ENCODE data around the gene STK11IP. TPM values are rescaled to one million over a fixed set of nuclear protein-coding genes. Genes with fewer than 3 reads are reported as not detected.

The STK11IP gene
- total RNA-seq, 4 donors from 2014 or later: 33.9 to 77.0 (median 72.3) TPM

DNA sequence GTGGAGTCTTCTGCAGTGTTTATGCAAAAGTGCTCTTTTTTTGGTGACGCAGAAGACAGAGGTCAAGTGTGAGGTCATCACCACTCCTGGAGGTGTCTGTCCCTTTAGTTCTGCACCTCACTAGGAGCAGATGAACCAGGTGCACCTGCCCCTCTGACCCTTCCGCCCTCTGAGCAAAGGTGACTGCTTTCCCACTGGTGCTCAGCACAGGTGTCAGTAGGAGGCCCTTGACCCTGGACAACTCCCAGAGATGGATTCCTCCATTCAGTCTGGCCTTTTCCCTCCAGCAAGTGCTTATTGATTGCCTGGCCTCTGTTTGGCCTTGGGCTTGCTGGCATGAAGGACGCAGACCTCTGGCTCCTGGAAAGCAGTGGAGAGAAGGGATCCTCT is 21.1 kb downstream of the STK11IP start:
- no peak for DNase-seq (ENCODE audit: low spot score in 2 of 2)
- H3K4me3 ChIP-seq: no peak overlapping the region
- H3K27me3 ChIP-seq: no peaks in the 10 kb centered on the region
- H3K36me3 ChIP-seq: peaks cover 0 to 31% (median 0%) of the 10 kb centered on the region in 3 donors
- no peaks in the 10 kb centered on the region for H3K4me1 ChIP-seq
- H3K9me3 ChIP-seq: no peaks in the 10 kb centered on the region
- WGBS, 2 donors: 88 to 91% methylated on average over 3 of the region's 3 CpGs
- H3K27ac ChIP-seq: no peak overlapping the region
- TF ChIP-seq, protein P1, sequence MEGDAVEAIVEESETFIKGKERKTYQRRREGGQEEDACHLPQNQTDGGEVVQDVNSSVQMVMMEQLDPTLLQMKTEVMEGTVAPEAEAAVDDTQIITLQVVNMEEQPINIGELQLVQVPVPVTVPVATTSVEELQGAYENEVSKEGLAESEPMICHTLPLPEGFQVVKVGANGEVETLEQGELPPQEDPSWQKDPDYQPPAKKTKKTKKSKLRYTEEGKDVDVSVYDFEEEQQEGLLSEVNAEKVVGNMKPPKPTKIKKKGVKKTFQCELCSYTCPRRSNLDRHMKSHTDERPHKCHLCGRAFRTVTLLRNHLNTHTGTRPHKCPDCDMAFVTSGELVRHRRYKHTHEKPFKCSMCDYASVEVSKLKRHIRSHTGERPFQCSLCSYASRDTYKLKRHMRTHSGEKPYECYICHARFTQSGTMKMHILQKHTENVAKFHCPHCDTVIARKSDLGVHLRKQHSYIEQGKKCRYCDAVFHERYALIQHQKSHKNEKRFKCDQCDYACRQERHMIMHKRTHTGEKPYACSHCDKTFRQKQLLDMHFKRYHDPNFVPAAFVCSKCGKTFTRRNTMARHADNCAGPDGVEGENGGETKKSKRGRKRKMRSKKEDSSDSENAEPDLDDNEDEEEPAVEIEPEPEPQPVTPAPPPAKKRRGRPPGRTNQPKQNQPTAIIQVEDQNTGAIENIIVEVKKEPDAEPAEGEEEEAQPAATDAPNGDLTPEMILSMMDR (IDR thresholded peaks at IDR 0.05): no peak
- TF ChIP-seq POLR2A (IDR thresholded peaks at IDR 0.05) (no peak), EP300 (IDR thresholded peaks at IDR 0.05) (no peak)

DNA sequence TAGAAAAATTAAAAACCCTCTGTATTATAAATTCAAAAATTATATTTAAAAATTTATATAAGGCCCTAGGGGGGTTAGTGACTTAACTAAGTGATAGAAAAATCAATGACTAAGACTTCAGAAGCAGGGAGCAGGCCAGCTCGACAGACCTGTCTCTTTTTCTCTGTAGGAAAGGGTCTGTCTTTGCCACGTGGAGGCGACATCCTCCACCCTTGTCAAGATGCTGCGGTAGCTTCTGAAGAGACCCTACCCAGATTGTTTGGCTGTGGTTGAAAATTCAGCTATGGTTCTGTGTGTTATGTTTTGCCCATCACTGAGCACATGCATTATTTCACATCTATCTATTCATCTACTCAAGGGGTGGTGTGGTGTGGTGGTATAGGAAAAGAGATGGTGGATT is 21.6 kb downstream of the STK11IP start:
- 48% methylated on average over 4 of the region's 4 CpGs for WGBS, 2 donors
- H3K4me1 ChIP-seq: no peaks in the 10 kb centered on the region
- no peak overlapping the region for H3K4me3 ChIP-seq
- no peaks in the 10 kb centered on the region for H3K9me3 ChIP-seq
- H3K27ac ChIP-seq: no peak overlapping the region
- H3K36me3 ChIP-seq: peaks cover 0 to 26% (median 0%) of the 10 kb centered on the region in 3 donors
- no peak for DNase-seq (ENCODE audit: low spot score in 2 of 2)
- TF ChIP-seq, protein P1 (IDR thresholded peaks at IDR 0.05): no peak
- no peak for TF ChIP-seq EP300 (IDR thresholded peaks at IDR 0.05)
- no peak for TF ChIP-seq POLR2A (IDR thresholded peaks at IDR 0.05)
- H3K27me3 ChIP-seq: no peaks in the 10 kb centered on the region

DNA sequence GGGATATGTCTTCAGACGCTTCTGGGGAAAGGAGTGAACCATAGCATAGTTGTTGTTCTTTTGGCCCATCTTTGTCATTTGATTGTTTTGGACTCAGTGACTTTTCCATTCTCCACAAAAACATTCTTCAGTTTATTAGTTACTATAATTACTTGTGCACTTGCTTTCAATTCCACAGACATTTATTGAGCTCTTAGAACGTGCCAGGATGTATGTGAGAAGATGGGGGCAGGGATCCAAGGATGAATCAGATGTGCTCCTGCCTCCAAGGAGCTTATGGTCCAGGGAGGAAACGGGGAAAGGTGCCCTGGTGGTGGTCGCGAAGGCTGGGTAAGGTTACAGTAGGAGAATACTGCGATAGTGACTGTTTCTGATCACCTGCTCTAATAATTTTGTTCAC is 22.9 kb downstream of the STK11IP start:
- no peak for DNase-seq (ENCODE audit: low spot score in 2 of 2)
- TF ChIP-seq, protein P1 (IDR thresholded peaks at IDR 0.05): no peak
- Histone ChIP-seq H3K27ac (no peak overlapping the region), H3K36me3 (peaks cover 0 to 13% (median 0%) of the 10 kb centered on the region in 3 donors), H3K27me3 (no peaks in the 10 kb centered on the region), H3K4me1 (no peaks in the 10 kb centered on the region), H3K9me3 (no peaks in the 10 kb centered on the region), H3K4me3 (no peak overlapping the region)
- 74 to 82% methylated on average over 6 of the region's 6 CpGs for WGBS, 2 donors

DNA sequence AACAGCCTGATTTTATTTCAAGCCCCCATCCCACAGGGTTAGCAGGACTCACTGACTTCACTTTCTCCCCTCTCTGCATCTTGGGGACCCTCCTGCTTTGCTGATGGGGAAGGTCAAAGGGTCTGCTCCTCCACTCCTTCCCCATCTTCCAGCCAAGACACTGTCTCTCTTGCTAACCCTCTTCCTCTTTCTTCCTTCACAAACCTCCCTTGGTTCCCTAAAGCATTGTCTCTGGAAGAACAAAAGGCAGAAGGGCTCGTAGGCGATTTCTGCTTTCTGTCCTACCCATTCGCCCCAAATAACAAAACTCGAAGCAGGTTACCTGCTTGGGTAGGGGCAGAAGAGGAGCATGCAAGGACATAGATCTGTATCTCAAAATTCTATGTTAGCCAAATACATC is 24.3 kb downstream of the STK11IP start:
- TF ChIP-seq POLR2A (IDR thresholded peaks at IDR 0.05) (no peak), EP300 (IDR thresholded peaks at IDR 0.05) (no peak)
- TF ChIP-seq, protein P1 (IDR thresholded peaks at IDR 0.05): no peak
- Histone ChIP-seq H3K9me3 (no peaks in the 10 kb centered on the region), H3K36me3 (no peaks in the 10 kb centered on the region), H3K27ac (no peak overlapping the region), H3K4me1 (no peaks in the 10 kb centered on the region), H3K27me3 (no peaks in the 10 kb centered on the region), H3K4me3 (no peak overlapping the region)
- WGBS, 2 donors: 78 to 79% methylated on average over 4 of the region's 4 CpGs
- no peak for DNase-seq (ENCODE audit: low spot score in 2 of 2)

DNA sequence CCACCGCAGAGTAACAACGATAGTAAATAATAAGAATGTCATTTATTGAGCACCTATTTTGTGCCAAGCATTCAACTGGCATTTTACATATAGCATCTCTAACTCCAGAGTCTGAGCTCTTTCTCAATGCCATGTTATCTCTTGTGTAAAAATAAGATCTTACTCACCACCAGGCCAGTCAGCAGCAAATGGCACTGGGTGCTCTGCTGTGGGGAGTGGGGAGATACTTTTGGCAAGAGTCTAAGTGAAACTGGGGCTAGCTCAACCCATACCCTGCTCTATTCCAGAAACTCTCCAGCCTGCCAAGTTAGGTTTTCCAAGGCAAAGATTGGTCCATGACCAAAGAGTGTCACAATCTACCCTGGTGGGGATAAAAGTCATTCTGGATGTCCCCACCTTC is 24.8 kb downstream of the STK11IP start:
- H3K36me3 ChIP-seq: no peaks in the 10 kb centered on the region
- no peak overlapping the region for H3K4me3 ChIP-seq
- H3K27ac ChIP-seq: no peak overlapping the region
- H3K27me3 ChIP-seq: no peaks in the 10 kb centered on the region
- H3K4me1 ChIP-seq: no peaks in the 10 kb centered on the region
- no peak for DNase-seq (ENCODE audit: low spot score in 2 of 2)
- 92 to 95% methylated on average over 2 of the region's 2 CpGs for WGBS, 2 donors
- TF ChIP-seq EP300 (IDR thresholded peaks at IDR 0.05): no peak
- TF ChIP-seq POLR2A (IDR thresholded peaks at IDR 0.05): no peak
- TF ChIP-seq, protein P1 (IDR thresholded peaks at IDR 0.05): no peak
- H3K9me3 ChIP-seq: no peaks in the 10 kb centered on the region

Measured in tibial nerve (tissue), 4 donors.